Measurements from ENCODE around the gene C2orf69. TPM values are rescaled to one million over a fixed set of nuclear protein-coding genes. Genes with fewer than 3 reads are reported as not detected.

Gene C2orf69
- total RNA-seq, 2 donors from 2014 or later: 14.2 to 25.0 TPM

Other genes with a start within 250 kb of the C2orf69 start
- 1 to 10 TPM in 1 of 2 donors, under 1 TPM in 1; 0.55 to 3.9 TPM for gene FTCDNL1, start 60.1 kb upstream of the C2orf69 start, total RNA-seq
- 10 to 100 TPM in 1 of 2 donors, 1 to 10 TPM in 1; 8.3 to 13.7 TPM for gene TYW5, start 44.2 kb downstream of the C2orf69 start, total RNA-seq
- 10 to 100 TPM; 25.9 to 29.6 TPM for gene MAIP1, start 44.3 kb downstream of the C2orf69 start, total RNA-seq